ENCODE data around the gene RASL10B. TPM values are rescaled to one million over a fixed set of nuclear protein-coding genes. Genes with fewer than 3 reads are reported as not detected.

The RASL10B gene
- total RNA-seq, 2 experiments from 2014 or later: not detected

DNA sequence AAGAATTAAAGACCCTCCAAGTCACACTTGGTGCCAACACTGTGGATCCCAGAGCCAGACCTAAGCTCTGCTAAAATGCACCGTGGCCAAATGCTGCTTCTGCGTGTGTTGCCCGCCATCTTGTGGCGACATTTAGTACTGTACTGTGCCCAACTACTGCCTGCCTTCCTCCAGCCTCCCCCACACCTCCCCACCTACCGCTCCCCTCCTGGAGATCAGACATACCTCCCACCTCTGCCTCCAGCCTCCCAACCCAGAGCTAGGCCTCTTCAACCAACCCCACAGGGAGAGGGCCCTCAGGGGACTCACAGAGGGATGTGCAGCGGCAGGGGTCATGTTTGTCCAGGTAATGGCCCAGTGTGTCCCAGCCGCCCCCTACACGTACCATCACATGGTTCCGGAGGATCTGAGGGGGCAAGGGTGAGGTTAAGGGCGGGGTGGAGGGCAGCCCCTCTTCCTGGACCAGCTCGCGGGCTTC is 16.1 kb downstream of the RASL10B start:
- H3K4me2 ChIP-seq (ENCODE audit: low read length): no peak overlapping the region

DNA sequence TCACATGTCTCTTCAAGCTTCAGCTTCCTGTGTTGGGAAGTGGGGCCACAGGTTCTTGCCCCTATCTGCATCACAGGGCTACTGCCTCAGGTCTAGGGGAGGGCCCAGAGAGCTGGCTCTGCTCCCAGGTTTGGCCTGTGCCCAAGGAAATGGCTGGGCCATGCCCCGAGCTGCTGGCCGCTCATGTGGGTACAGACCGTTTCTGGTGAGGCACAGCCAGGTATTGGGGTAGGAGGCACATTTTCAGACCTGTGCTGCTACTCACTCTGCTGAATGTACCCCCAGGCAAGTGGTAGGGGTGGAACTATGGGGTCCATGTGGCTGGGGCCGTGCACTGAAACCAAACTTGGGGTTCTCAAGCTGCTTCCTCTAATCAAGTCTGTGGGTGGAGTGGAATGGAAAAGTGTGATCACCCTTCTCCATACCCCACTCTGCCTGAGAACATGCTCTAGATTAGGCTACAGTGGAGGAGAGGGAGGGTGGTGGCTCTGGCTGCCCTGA is 17.0 kb downstream of the RASL10B start:
- ChIA-PET CTCF (ENCODE audit: unreplicated experiment) (no interaction called here), POLR2A (no interaction called here)
- Histone ChIP-seq H3K4me1 (ENCODE audit: insufficient read depth, low read length, poor library complexity, severe bottlenecking) (no peaks in the 10 kb centered on the region), H2AFZ (ENCODE audit: low read length) (no peak overlapping the region), H3K9me3 (ENCODE audit: low read length) (no peaks in the 10 kb centered on the region), H3K27ac (ENCODE audit: low read depth, low read length, poor library complexity, severe bottlenecking) (no peak overlapping the region), H3K4me3 (ENCODE audit: low read depth, low read length, poor library complexity, severe bottlenecking) (no peak overlapping the region), H3K79me2 (ENCODE audit: insufficient read depth, low read depth, low read length) (no peaks in the 10 kb centered on the region), H3K4me2 (ENCODE audit: low read length) (no peak overlapping the region), H3K36me3 (ENCODE audit: insufficient read depth, low read length) (no peaks in the 10 kb centered on the region), H4K20me1 (ENCODE audit: insufficient read depth, low read length) (no peaks in the 10 kb centered on the region), H3K9me2 (ENCODE audit: insufficient read depth, low read length) (no peaks in the 10 kb centered on the region)
- intact Hi-C loops (cut with micrococcal nuclease; ENCODE audit: unreplicated experiment): loop anchor here (5.0 kb wide), 1 partner anchor 206 kb away; no protein-coding TSS in a partner anchor
- DNase-seq (ENCODE audit: low spot score): no peak
- BruUV-seq (replicated peaks): no TSS peak
- TF ChIP-seq EZH2phosphoT487 (IDR thresholded peaks at IDR 0.05; ENCODE audit: borderline replicate concordance, low read depth, low read length): no peak
- TF ChIP-seq, protein P1, sequence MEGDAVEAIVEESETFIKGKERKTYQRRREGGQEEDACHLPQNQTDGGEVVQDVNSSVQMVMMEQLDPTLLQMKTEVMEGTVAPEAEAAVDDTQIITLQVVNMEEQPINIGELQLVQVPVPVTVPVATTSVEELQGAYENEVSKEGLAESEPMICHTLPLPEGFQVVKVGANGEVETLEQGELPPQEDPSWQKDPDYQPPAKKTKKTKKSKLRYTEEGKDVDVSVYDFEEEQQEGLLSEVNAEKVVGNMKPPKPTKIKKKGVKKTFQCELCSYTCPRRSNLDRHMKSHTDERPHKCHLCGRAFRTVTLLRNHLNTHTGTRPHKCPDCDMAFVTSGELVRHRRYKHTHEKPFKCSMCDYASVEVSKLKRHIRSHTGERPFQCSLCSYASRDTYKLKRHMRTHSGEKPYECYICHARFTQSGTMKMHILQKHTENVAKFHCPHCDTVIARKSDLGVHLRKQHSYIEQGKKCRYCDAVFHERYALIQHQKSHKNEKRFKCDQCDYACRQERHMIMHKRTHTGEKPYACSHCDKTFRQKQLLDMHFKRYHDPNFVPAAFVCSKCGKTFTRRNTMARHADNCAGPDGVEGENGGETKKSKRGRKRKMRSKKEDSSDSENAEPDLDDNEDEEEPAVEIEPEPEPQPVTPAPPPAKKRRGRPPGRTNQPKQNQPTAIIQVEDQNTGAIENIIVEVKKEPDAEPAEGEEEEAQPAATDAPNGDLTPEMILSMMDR (conservative IDR thresholded peaks at IDR 0.05; ENCODE audit: low read length): no peak

More for the DNA sequence above, 16.1 kb downstream of the RASL10B start:
- no peaks in the 10 kb centered on the region for H3K79me2 ChIP-seq (ENCODE audit: insufficient read depth, low read depth, low read length)
- BruUV-seq (replicated peaks): no TSS peak
- no peak overlapping the region for H3K27ac ChIP-seq (ENCODE audit: low read depth, low read length, poor library complexity, severe bottlenecking)
- no peaks in the 10 kb centered on the region for H3K36me3 ChIP-seq (ENCODE audit: insufficient read depth, low read length)
- TF ChIP-seq, protein P1 (conservative IDR thresholded peaks at IDR 0.05; ENCODE audit: low read length): peak; percentile 90
- TF ChIP-seq EZH2phosphoT487 (IDR thresholded peaks at IDR 0.05; ENCODE audit: borderline replicate concordance, low read depth, low read length): no peak
- no peaks in the 10 kb centered on the region for H3K9me2 ChIP-seq (ENCODE audit: insufficient read depth, low read length)
- CTCF ChIA-PET (ENCODE audit: unreplicated experiment): interaction anchor here (0.7 to 1.1 kb wide), 3 partner anchors 12 to 135 kb away, joined by 3 to 11 read pairs (median 3); no protein-coding TSS in a partner anchor
- no peaks in the 10 kb centered on the region for H4K20me1 ChIP-seq (ENCODE audit: insufficient read depth, low read length)
- H3K4me1 ChIP-seq (ENCODE audit: insufficient read depth, low read length, poor library complexity, severe bottlenecking): no peaks in the 10 kb centered on the region
- no peak overlapping the region for H3K4me3 ChIP-seq (ENCODE audit: low read depth, low read length, poor library complexity, severe bottlenecking)
- POLR2A ChIA-PET: interaction anchor here (0.6 kb wide), 1 partner anchor 69 kb away, joined by 3 read pairs; no protein-coding TSS in a partner anchor
- H3K9me3 ChIP-seq (ENCODE audit: low read length): no peaks in the 10 kb centered on the region
- intact Hi-C loops (cut with micrococcal nuclease; ENCODE audit: unreplicated experiment): loop anchor here (1.0 to 5.0 kb wide), 4 partner anchors 134 to 435 kb away; no protein-coding TSS in a partner anchor
- peak; percentile 79 for DNase-seq (ENCODE audit: low spot score)
- H2AFZ ChIP-seq (ENCODE audit: low read length): no peak overlapping the region

DNA sequence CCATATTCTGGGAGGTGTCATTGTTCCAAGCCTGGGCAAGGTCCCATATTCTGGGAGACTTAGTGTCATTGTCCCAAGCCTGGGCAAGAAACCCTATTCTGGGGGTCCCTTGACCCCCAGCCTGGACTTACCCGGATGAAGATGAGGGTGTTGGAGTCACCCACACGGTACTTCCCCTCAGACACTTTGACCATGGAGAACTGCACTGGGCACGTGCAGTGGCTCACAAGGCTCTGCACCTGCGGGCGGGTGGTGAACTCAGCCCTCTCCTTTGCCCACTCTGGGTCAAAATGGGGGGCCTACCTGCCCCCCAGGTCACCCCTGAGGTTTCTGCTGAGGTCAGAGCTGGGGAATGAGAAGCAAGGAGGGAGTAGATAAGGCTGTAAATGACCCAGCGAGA is 17.5 kb downstream of the RASL10B start:
- Histone ChIP-seq H3K9me3 (ENCODE audit: low read length) (no peaks in the 10 kb centered on the region), H3K36me3 (ENCODE audit: insufficient read depth, low read length) (no peaks in the 10 kb centered on the region), H3K4me1 (ENCODE audit: insufficient read depth, low read length, poor library complexity, severe bottlenecking) (no peaks in the 10 kb centered on the region), H2AFZ (ENCODE audit: low read length) (no peak overlapping the region), H3K4me2 (ENCODE audit: low read length) (no peak overlapping the region), H3K9me2 (ENCODE audit: insufficient read depth, low read length) (no peaks in the 10 kb centered on the region), H3K4me3 (ENCODE audit: low read depth, low read length, poor library complexity, severe bottlenecking) (no peak overlapping the region), H4K20me1 (ENCODE audit: insufficient read depth, low read length) (no peaks in the 10 kb centered on the region), H3K27ac (ENCODE audit: low read depth, low read length, poor library complexity, severe bottlenecking) (no peak overlapping the region), H3K79me2 (ENCODE audit: insufficient read depth, low read depth, low read length) (no peaks in the 10 kb centered on the region)
- ChIA-PET CTCF (ENCODE audit: unreplicated experiment) (no interaction called here), POLR2A (no interaction called here)
- BruUV-seq (replicated peaks): no TSS peak
- no peak for DNase-seq (ENCODE audit: low spot score)
- intact Hi-C loops (cut with micrococcal nuclease; ENCODE audit: unreplicated experiment): loop anchor here (5.0 kb wide), 1 partner anchor 207 kb away; no protein-coding TSS in a partner anchor
- TF ChIP-seq, protein P1 (conservative IDR thresholded peaks at IDR 0.05; ENCODE audit: low read length): no peak
- no peak for TF ChIP-seq EZH2phosphoT487 (IDR thresholded peaks at IDR 0.05; ENCODE audit: borderline replicate concordance, low read depth, low read length)

Measured in OCI-LY7 (cell line).